Rectal smooth muscle tissue (tissue), 1 donor: ENCODE measurements around the gene KCNE1.

Experiments used
- H3K27ac ChIP-seq: one replicate; pipeline ENCODE4 v1.7.0; 2013; ENCODE audit warnings: low read depth, low read length, inconsistent platforms
- H3K27me3 ChIP-seq: one replicate; pipeline ENCODE4 v1.7.0; 2013; ENCODE audit warnings: low read length; ENCODE audit not compliant: control insufficient read depth, insufficient read depth
- H3K36me3 ChIP-seq: one replicate; pipeline ENCODE4 v1.7.0; 2013; ENCODE audit warnings: low read length; ENCODE audit not compliant: control insufficient read depth, insufficient read depth
- H3K4me1 ChIP-seq: one replicate; pipeline ENCODE4 v1.7.0; 2013; ENCODE audit warnings: low read length; ENCODE audit not compliant: control insufficient read depth, insufficient read depth
- H3K4me3 ChIP-seq: one replicate; pipeline ENCODE4 v1.7.0; 2013; ENCODE audit warnings: low read length
- H3K9ac ChIP-seq: one replicate; pipeline ENCODE4 v1.7.0; 2013; ENCODE audit warnings: low read length

KCNE1 gene

GRCh38 chr21:34530261-34530660 lies 18.3 kb upstream of the KCNE1 start:
- Histone ChIP-seq H3K4me3 (no peak overlapping the region), H3K9ac (no peak overlapping the region), H3K27ac (no peak overlapping the region), H3K27me3 (no peaks in the 10 kb centered on the region), H3K36me3 (no peaks in the 10 kb centered on the region), H3K4me1 (no peaks in the 10 kb centered on the region)

GRCh38 chr21:34528131-34528561 lies 16.1 kb upstream of the KCNE1 start:
- H3K4me3 ChIP-seq = no peak overlapping the region
- H3K9ac ChIP-seq = no peak overlapping the region
- H3K27me3 ChIP-seq = no peaks in the 10 kb centered on the region
- no peaks in the 10 kb centered on the region for H3K36me3 ChIP-seq
- peaks cover under 1% of the 10 kb centered on the region for H3K4me1 ChIP-seq
- H3K27ac ChIP-seq = peak overlapping the region; percentile 84

GRCh38 chr21:34526618-34527290 lies 14.7 kb upstream of the KCNE1 start:
- Histone ChIP-seq H3K27ac (peak overlapping the region; percentile 84), H3K36me3 (no peaks in the 10 kb centered on the region), H3K4me1 (peaks cover 4% of the 10 kb centered on the region), H3K9ac (peak overlapping the region; percentile 58), H3K4me3 (peak overlapping the region; percentile 63), H3K27me3 (no peaks in the 10 kb centered on the region)

- H3K27ac ChIP-seq = peak overlapping the region; percentile 84
- no peaks in the 10 kb centered on the region for H3K36me3 ChIP-seq
- H3K9ac ChIP-seq = peak overlapping the region; percentile 58
- H3K4me3 ChIP-seq = peak overlapping the region; percentile 63
- no peaks in the 10 kb centered on the region for H3K27me3 ChIP-seq
- peaks cover 4% of the 10 kb centered on the region for H3K4me1 ChIP-seq
Observed at GRCh38 chr21:34526241-34526617, 14.2 kb upstream of the KCNE1 start.

- no peaks in the 10 kb centered on the region for H3K27me3 ChIP-seq
- H3K9ac ChIP-seq = no peak overlapping the region
- peak overlapping the region; percentile 84 for H3K27ac ChIP-seq
- H3K4me1 ChIP-seq = peaks cover 4% of the 10 kb centered on the region
- peak overlapping the region; percentile 53 for H3K4me3 ChIP-seq
- no peaks in the 10 kb centered on the region for H3K36me3 ChIP-seq
Observed at GRCh38 chr21:34524646-34525601, 12.9 kb upstream of the KCNE1 start.

- Histone ChIP-seq H3K27ac (no peak overlapping the region), H3K9ac (no peak overlapping the region), H3K4me3 (peak overlapping the region; percentile 2)
Observed at GRCh38 chr21:34523019-34523555, 11.1 kb upstream of the KCNE1 start.

GRCh38 chr21:34522284-34522683 lies 10.3 kb upstream of the KCNE1 start:
- H3K4me3 ChIP-seq = no peak overlapping the region
- H3K27ac ChIP-seq = no peak overlapping the region
- H3K4me1 ChIP-seq = peaks cover 4% of the 10 kb centered on the region

More at GRCh38 chr21:34523019-34523555, 11.1 kb upstream of the KCNE1 start:
- Histone ChIP-seq H3K36me3 (no peaks in the 10 kb centered on the region), H3K27me3 (no peaks in the 10 kb centered on the region), H3K4me1 (peaks cover 4% of the 10 kb centered on the region)

GRCh38 chr21:34521561-34521960 lies 9.6 kb upstream of the KCNE1 start:
- H3K27me3 ChIP-seq = no peaks in the 10 kb centered on the region
- no peak overlapping the region for H3K4me3 ChIP-seq
- H3K36me3 ChIP-seq = peaks cover 3% of the 10 kb centered on the region
- peaks cover 4% of the 10 kb centered on the region for H3K4me1 ChIP-seq
- H3K27ac ChIP-seq = peak overlapping the region; percentile 6
- H3K9ac ChIP-seq = no peak overlapping the region

More at GRCh38 chr21:34522284-34522683, 10.3 kb upstream of the KCNE1 start:
- Histone ChIP-seq H3K9ac (no peak overlapping the region), H3K36me3 (peaks cover 3% of the 10 kb centered on the region), H3K27me3 (no peaks in the 10 kb centered on the region)

GRCh38 chr21:34520764-34521508 lies 8.9 kb upstream of the KCNE1 start:
- Histone ChIP-seq H3K4me1 (peaks cover 4% of the 10 kb centered on the region), H3K4me3 (no peak overlapping the region), H3K36me3 (peaks cover 3% of the 10 kb centered on the region), H3K9ac (no peak overlapping the region), H3K27ac (no peak overlapping the region), H3K27me3 (no peaks in the 10 kb centered on the region)

- peaks cover 4% of the 10 kb centered on the region for H3K4me1 ChIP-seq
Observed at GRCh38 chr21:34520281-34520680, 8.3 kb upstream of the KCNE1 start.

GRCh38 chr21:34519694-34520093 lies 7.7 kb upstream of the KCNE1 start:
- no peak overlapping the region for H3K4me3 ChIP-seq
- no peaks in the 10 kb centered on the region for H3K27me3 ChIP-seq
- H3K4me1 ChIP-seq = peaks cover 4% of the 10 kb centered on the region
- H3K27ac ChIP-seq = no peak overlapping the region
- no peak overlapping the region for H3K9ac ChIP-seq
- H3K36me3 ChIP-seq = peaks cover 3% of the 10 kb centered on the region

More at GRCh38 chr21:34520281-34520680, 8.3 kb upstream of the KCNE1 start:
- H3K27ac ChIP-seq = no peak overlapping the region
- no peaks in the 10 kb centered on the region for H3K27me3 ChIP-seq
- no peak overlapping the region for H3K9ac ChIP-seq
- no peak overlapping the region for H3K4me3 ChIP-seq
- peaks cover 3% of the 10 kb centered on the region for H3K36me3 ChIP-seq

- peaks cover 3% of the 10 kb centered on the region for H3K36me3 ChIP-seq
- H3K4me1 ChIP-seq = peaks cover 4% of the 10 kb centered on the region
- H3K9ac ChIP-seq = no peak overlapping the region
- H3K27ac ChIP-seq = no peak overlapping the region
- H3K4me3 ChIP-seq = no peak overlapping the region
- H3K27me3 ChIP-seq = no peaks in the 10 kb centered on the region
Observed at GRCh38 chr21:34519016-34519415, 7.0 kb upstream of the KCNE1 start.
